Measurements from ENCODE around the gene GPR63.

The GPR63 gene

DNA sequence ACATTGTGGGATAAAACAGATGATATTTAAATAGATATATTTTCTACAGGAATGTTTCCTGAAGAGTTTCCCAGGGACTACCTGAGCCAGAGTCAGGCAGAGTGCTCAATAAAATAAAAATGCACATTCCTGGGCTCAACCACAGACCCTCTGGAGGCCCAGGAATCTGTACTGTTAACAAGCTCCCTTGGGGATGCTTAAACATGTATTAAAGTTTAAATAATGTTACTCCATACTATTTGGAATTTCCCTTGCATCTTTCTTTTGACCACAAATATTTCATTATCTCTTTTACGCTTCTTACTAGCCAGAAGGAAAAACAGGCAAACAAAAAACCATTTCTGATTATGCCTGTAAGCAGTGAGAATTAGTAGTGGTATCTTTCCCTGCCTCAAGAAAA, 42.3 kb downstream of the GPR63 start:
- in situ Hi-C loops (cut with HindIII; ENCODE audit: low sequenced_read_pairs) = no loop called here
- no peak overlapping the region for H3K4me3 ChIP-seq (ENCODE audit: low read depth, low read length)
- TF ChIP-seq, protein P1, sequence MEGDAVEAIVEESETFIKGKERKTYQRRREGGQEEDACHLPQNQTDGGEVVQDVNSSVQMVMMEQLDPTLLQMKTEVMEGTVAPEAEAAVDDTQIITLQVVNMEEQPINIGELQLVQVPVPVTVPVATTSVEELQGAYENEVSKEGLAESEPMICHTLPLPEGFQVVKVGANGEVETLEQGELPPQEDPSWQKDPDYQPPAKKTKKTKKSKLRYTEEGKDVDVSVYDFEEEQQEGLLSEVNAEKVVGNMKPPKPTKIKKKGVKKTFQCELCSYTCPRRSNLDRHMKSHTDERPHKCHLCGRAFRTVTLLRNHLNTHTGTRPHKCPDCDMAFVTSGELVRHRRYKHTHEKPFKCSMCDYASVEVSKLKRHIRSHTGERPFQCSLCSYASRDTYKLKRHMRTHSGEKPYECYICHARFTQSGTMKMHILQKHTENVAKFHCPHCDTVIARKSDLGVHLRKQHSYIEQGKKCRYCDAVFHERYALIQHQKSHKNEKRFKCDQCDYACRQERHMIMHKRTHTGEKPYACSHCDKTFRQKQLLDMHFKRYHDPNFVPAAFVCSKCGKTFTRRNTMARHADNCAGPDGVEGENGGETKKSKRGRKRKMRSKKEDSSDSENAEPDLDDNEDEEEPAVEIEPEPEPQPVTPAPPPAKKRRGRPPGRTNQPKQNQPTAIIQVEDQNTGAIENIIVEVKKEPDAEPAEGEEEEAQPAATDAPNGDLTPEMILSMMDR (IDR thresholded peaks at IDR 0.05; ENCODE audit: low read depth, low read length, missing control alignments) = no peak
- DNase-seq (ENCODE audit: low read depth) = peak; percentile 12

DNA sequence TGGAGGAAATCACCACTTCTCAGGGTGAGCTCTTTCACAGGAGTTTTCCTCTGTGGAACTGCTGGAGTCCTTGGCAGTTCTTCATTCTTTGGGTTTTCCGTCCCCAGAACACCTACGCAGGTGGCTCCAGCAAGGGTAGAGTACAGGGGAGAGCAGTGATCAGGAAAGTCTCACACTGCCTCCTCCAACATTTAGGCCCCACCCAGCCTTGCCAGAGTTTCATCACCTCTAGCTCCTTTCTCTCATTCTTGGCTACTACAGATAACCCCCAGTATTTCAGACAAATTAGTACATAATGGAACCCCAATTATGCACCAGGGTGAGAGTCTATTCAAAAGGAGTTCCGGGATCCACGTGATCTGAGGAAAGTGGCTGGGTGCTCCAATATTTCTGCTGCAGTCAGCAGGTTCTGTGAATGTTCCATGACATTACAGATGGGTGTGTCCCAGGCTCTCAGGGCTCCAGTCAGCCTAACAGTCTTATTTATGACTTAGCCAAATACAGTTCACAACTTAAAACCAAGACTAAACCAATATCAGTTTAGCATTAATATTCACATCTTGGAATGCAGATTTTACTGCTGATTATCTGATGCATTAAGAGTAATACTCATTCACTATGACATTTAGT, 44.6 kb downstream of the GPR63 start:
- TF ChIP-seq, protein P1 (IDR thresholded peaks at IDR 0.05; ENCODE audit: low read depth, low read length, missing control alignments) = no peak
- in situ Hi-C loops (cut with HindIII; ENCODE audit: low sequenced_read_pairs) = no loop called here
- H3K4me3 ChIP-seq (ENCODE audit: low read depth, low read length) = no peak overlapping the region
- DNase-seq (ENCODE audit: low read depth) = no peak

DNA sequence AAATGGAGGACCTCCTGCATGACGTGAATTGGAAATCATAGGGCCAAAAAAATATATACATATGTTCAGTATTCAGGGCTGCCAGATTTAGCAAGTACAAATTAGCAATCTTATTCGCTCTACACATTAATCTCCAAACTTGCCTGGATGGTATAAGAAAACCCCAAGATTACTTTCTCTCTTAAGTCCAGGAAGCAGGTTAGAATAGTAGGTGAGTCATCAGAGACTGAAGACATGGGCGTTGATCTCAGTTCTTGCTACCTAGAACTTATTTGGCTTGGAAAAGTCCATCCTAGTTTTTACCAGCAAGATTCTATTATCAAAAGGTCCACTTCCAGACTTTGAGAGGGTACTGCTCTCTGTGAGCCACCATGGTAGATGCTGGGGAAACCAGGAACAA, 47.4 kb downstream of the GPR63 start:
- TF ChIP-seq, protein P1 (IDR thresholded peaks at IDR 0.05; ENCODE audit: low read depth, low read length, missing control alignments) = no peak
- in situ Hi-C loops (cut with HindIII; ENCODE audit: low sequenced_read_pairs) = no loop called here
- no peak for DNase-seq (ENCODE audit: low read depth)
- H3K4me3 ChIP-seq (ENCODE audit: low read depth, low read length) = no peak overlapping the region

DNA sequence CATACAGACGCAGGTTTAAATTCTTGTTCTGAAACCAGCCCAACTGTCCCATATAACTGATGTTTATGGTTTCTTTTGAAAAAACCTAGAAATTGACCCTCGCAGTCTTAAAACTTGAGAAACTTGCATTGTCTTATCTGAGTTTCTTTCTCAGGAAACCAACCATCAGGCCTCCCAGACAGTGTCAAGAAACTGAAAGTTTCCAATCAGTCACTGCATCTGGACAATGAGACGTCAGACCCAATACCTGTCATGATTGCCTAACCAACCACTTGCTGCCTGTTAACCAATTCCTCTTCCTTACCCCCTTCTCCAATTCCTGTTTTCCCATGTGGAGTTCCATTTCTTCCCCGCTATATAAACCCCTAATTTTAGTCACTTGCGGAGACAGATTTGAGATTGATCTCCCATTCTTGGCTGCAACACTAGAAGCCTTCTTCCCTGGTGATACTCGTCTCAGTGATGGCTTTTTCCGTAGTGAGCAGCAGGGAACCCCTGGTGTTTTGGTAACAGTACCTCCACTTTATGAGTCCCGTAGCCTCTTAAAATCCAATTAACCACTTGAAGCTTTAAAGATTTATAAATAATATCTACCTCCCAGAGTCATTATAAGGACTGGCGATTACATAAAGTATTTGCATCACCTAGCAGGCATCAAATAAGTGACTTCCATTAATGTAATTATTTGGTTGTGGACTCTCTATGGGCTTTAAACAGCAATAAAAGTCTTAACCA, 49.3 kb downstream of the GPR63 start:
- DNase-seq (ENCODE audit: low read depth) = no peak
- TF ChIP-seq, protein P1 (IDR thresholded peaks at IDR 0.05; ENCODE audit: low read depth, low read length, missing control alignments) = no peak
- no peak overlapping the region for H3K4me3 ChIP-seq (ENCODE audit: low read depth, low read length)
- in situ Hi-C loops (cut with HindIII; ENCODE audit: low sequenced_read_pairs) = no loop called here

DNA sequence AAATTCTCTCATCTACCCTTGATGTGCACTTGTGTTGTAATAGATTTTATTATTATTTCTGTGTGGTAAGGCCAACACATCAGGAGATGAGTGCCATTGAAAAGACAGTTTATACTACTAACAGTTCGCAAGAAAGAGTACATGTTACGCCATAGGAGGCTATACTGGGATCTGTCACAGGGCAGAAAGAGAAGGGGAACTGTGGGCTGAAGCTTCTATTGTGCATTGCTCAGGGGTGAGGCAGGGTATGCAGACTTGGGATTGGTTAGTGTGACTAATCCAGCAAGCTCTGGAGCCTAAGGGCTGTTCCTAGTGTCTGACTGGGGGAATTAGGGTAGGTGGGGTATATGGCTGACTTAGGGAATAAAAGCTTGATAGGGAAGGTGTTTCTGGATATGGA, 50.9 kb downstream of the GPR63 start:
- TF ChIP-seq, protein P1 (IDR thresholded peaks at IDR 0.05; ENCODE audit: low read depth, low read length, missing control alignments) = no peak
- H3K4me3 ChIP-seq (ENCODE audit: low read depth, low read length) = no peak overlapping the region
- DNase-seq (ENCODE audit: low read depth) = no peak
- in situ Hi-C loops (cut with HindIII; ENCODE audit: low sequenced_read_pairs) = no loop called here

DNA sequence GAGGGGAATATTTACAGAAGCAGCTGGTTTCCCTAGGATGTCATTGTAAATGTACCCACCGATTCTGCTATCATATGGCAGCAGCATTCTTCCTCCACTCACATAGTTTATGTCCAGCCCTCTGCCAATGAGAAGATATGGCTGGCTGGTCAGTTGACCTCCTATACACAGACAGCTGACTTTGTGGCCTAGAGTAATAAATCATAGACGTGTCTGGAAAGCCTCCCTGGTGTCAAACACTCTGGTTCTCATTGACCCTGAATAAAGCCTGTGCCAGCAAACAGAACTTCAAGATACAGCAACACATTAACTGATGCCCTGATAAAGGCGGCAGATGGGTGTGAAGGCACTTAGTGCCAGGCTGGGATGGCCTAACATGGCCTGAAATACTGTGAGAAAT, 52.6 kb downstream of the GPR63 start:
- in situ Hi-C loops (cut with HindIII; ENCODE audit: low sequenced_read_pairs) = no loop called here
- TF ChIP-seq, protein P1 (IDR thresholded peaks at IDR 0.05; ENCODE audit: low read depth, low read length, missing control alignments) = no peak
- no peak for DNase-seq (ENCODE audit: low read depth)
- H3K4me3 ChIP-seq (ENCODE audit: low read depth, low read length) = no peak overlapping the region
